GM13976 (cell line): ENCODE data around the gene TIPARP.
A peak's percentile ranks its signal among the peaks of the same experiment; 100 is the strongest.

ENCODE experiments used
- DNase-seq: peaks from one replicate; pipeline ENCODE4 v3.0.0; 2012; ENCODE audit warnings: low spot score
- CTCF ChIP-seq: IDR thresholded peaks from 2 replicates; pipeline ENCODE4 v1.5.1; 2012; ENCODE audit warnings: borderline replicate concordance, mild to moderate bottlenecking; ENCODE audit not compliant: insufficient read depth; ENCODE audit errors: extremely low read depth, missing control alignments, control extremely low read depth
- in situ Hi-C: fragments of 300-500 bp; cut with MboI; formaldehyde crosslinking; loops from one replicate; pipeline ENCODE4 v1.12.0; 2022; ENCODE audit warnings: low sequenced_read_pairs, mixed read lengths, inconsistent platforms; ENCODE audit not compliant: unreplicated experiment

The TIPARP gene

GRCh38 chr3:156674046-156674910, at the start of gene TIPARP:
Gene TIPARP (plus strand): TSS chr3:156674590. CDS start chr3:156677698, 3,108 bp downstream.
- in situ Hi-C loops = loop anchor here (10.0 to 25.0 kb wide), 2 partner anchors 461 to 512 kb away; no protein-coding TSS in a partner anchor
- peak; percentile 89 for TF ChIP-seq CTCF
- peak; percentile 97 for DNase-seq

- no peak for DNase-seq
- no peak for TF ChIP-seq CTCF
- in situ Hi-C loops = no loop called here
Measured at GRCh38 chr3:156626104-156626503, 48.3 kb upstream of the TIPARP start.

GRCh38 chr3:156627946-156628569, 46.3 kb upstream of the TIPARP start:
- in situ Hi-C loops = no loop called here
- DNase-seq = no peak
- no peak for TF ChIP-seq CTCF

GRCh38 chr3:156628836-156629618, 45.4 kb upstream of the TIPARP start:
- no peak for DNase-seq
- TF ChIP-seq CTCF = no peak
- in situ Hi-C loops = no loop called here

- DNase-seq = no peak
- in situ Hi-C loops = no loop called here
- no peak for TF ChIP-seq CTCF
Measured at GRCh38 chr3:156630081-156630772, 44.2 kb upstream of the TIPARP start.

GRCh38 chr3:156630773-156631093, 43.7 kb upstream of the TIPARP start:
- in situ Hi-C loops = no loop called here
- TF ChIP-seq CTCF = no peak
- no peak for DNase-seq
